HEK293 (cell line): ENCODE data around the gene MLLT10.

ENCODE experiments used
- CTCF ChIP-seq: fragments of 450-650 bp; formaldehyde crosslinking; IDR thresholded peaks from 2 replicates; pipeline ENCODE4 v1.5.1; 2016; ENCODE audit warnings: missing biosample characterization, missing genetic modification characterization
- EGR2 ChIP-seq: fragments of 450-650 bp; formaldehyde crosslinking; IDR thresholded peaks from 2 replicates; pipeline ENCODE4 v1.5.1; 2016; ENCODE audit warnings: low read depth, missing biosample characterization, missing genetic modification characterization
- PBX3 ChIP-seq: sonication (generic); formaldehyde crosslinking; IDR thresholded peaks from 2 replicates; pipeline ENCODE4 v1.8.1; 2022; ENCODE audit warnings: mild to moderate bottlenecking, moderate library complexity, missing genetic modification reagents
- SALL2 ChIP-seq: fragments of 450-650 bp; formaldehyde crosslinking; IDR thresholded peaks from 2 replicates; pipeline ENCODE4 v1.5.0; 2017; ENCODE audit warnings: missing biosample characterization, mild to moderate bottlenecking, missing genetic modification characterization, borderline replicate concordance
- YY1 ChIP-seq: fragments of 450-650 bp; formaldehyde crosslinking; IDR thresholded peaks from 2 replicates; pipeline ENCODE4 v1.5.1; 2018; ENCODE audit warnings: missing biosample characterization, missing genetic modification characterization
- ZNF302 ChIP-seq: fragments of 450-650 bp; formaldehyde crosslinking; IDR thresholded peaks from 2 replicates; pipeline ENCODE4 v1.5.1; 2016; ENCODE audit warnings: missing biosample characterization, missing genetic modification characterization, low read depth
- ZNF558 ChIP-seq: fragments of 450-650 bp; formaldehyde crosslinking; IDR thresholded peaks from 2 replicates; pipeline ENCODE4 v1.5.1; 2016; ENCODE audit warnings: missing biosample characterization, missing genetic modification characterization
- ZNF776 ChIP-seq: fragments of 450-650 bp; formaldehyde crosslinking; IDR thresholded peaks from 2 replicates; pipeline ENCODE4 v1.5.0; 2017; ENCODE audit warnings: missing biosample characterization, missing genetic modification characterization, borderline replicate concordance
- ZSCAN30 ChIP-seq: fragments of 450-650 bp; IDR thresholded peaks from 2 replicates; pipeline ENCODE4 v1.5.1; 2018; ENCODE audit warnings: missing biosample characterization, mild to moderate bottlenecking, missing genetic modification characterization, moderate library complexity
- TF ChIP-seq, protein P1 (sequence below): fragments of 450-650 bp; formaldehyde crosslinking; conservative IDR thresholded peaks from 2 replicates; pipeline ENCODE4 v1.5.1; 2016; ENCODE audit warnings: low read depth, missing biosample characterization, missing genetic modification characterization
- TF ChIP-seq, protein P2 (sequence below): fragments of 450-650 bp; formaldehyde crosslinking; IDR thresholded peaks from 2 replicates; pipeline ENCODE4 v1.5.1; 2016; ENCODE audit warnings: missing biosample characterization, missing genetic modification characterization, borderline replicate concordance
- TF ChIP-seq, protein P3 (sequence below): fragments of 450-650 bp; formaldehyde crosslinking; IDR thresholded peaks from 2 replicates; pipeline ENCODE4 v1.5.1; 2016; ENCODE audit warnings: missing biosample characterization, missing genetic modification characterization

DNA sequence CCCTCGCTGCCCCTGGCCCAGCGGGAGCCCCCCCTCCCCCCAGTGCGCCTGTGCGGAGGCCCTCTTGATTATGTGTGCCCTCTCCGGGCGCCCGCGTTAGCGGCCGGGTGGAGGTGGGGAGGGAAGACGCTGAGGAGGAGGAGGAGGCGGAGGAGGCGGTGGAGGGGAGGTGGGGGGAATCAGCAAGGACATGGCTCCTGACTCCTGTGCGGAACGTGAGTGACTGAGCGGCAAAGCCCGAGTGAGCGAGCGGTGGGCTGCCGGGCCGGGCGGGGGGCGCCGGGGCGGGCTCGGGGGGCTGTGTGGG lies 201 bp downstream of the MLLT10 start:
- TF ChIP-seq CTCF (tag by site-specific recombination) = no peak
- TF ChIP-seq, protein P1, sequence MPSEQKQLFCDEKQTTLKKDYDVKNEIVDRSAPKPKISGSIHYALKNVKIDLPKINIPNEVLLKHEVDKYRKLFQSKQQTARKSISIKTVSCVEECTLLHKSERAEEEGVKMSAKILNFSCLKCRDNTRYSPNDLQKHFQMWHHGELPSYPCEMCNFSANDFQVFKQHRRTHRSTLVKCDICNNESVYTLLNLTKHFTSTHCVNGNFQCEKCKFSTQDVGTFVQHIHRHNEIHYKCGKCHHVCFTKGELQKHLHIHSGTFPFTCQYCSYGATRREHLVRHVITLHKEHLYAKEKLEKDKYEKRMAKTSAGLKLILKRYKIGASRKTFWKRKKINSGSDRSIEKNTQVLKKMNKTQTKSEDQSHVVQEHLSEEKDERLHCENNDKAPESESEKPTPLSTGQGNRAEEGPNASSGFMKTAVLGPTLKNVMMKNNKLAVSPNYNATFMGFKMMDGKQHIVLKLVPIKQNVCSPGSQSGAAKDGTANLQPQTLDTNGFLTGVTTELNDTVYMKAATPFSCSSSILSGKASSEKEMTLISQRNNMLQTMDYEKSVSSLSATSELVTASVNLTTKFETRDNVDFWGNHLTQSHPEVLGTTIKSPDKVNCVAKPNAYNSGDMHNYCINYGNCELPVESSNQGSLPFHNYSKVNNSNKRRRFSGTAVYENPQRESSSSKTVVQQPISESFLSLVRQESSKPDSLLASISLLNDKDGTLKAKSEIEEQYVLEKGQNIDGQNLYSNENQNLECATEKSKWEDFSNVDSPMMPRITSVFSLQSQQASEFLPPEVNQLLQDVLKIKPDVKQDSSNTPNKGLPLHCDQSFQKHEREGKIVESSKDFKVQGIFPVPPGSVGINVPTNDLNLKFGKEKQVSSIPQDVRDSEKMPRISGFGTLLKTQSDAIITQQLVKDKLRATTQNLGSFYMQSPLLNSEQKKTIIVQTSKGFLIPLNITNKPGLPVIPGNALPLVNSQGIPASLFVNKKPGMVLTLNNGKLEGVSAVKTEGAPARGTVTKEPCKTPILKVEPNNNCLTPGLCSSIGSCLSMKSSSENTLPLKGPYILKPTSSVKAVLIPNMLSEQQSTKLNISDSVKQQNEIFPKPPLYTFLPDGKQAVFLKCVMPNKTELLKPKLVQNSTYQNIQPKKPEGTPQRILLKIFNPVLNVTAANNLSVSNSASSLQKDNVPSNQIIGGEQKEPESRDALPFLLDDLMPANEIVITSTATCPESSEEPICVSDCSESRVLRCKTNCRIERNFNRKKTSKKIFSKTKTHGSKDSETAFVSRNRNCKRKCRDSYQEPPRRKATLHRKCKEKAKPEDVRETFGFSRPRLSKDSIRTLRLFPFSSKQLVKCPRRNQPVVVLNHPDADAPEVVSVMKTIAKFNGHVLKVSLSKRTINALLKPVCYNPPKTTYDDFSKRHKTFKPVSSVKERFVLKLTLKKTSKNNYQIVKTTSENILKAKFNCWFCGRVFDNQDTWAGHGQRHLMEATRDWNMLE (tag by site-specific recombination) = no peak
- no peak for TF ChIP-seq EGR2
- no peak for TF ChIP-seq YY1 (tag by site-specific recombination)
- TF ChIP-seq ZNF776 (tag by site-specific recombination) = no peak
- no peak for TF ChIP-seq PBX3 (CRISPR knock-in tag)
- no peak for TF ChIP-seq SALL2 (tag by site-specific recombination)
- TF ChIP-seq ZNF558 (tag by site-specific recombination) = no peak
- TF ChIP-seq, protein P2, sequence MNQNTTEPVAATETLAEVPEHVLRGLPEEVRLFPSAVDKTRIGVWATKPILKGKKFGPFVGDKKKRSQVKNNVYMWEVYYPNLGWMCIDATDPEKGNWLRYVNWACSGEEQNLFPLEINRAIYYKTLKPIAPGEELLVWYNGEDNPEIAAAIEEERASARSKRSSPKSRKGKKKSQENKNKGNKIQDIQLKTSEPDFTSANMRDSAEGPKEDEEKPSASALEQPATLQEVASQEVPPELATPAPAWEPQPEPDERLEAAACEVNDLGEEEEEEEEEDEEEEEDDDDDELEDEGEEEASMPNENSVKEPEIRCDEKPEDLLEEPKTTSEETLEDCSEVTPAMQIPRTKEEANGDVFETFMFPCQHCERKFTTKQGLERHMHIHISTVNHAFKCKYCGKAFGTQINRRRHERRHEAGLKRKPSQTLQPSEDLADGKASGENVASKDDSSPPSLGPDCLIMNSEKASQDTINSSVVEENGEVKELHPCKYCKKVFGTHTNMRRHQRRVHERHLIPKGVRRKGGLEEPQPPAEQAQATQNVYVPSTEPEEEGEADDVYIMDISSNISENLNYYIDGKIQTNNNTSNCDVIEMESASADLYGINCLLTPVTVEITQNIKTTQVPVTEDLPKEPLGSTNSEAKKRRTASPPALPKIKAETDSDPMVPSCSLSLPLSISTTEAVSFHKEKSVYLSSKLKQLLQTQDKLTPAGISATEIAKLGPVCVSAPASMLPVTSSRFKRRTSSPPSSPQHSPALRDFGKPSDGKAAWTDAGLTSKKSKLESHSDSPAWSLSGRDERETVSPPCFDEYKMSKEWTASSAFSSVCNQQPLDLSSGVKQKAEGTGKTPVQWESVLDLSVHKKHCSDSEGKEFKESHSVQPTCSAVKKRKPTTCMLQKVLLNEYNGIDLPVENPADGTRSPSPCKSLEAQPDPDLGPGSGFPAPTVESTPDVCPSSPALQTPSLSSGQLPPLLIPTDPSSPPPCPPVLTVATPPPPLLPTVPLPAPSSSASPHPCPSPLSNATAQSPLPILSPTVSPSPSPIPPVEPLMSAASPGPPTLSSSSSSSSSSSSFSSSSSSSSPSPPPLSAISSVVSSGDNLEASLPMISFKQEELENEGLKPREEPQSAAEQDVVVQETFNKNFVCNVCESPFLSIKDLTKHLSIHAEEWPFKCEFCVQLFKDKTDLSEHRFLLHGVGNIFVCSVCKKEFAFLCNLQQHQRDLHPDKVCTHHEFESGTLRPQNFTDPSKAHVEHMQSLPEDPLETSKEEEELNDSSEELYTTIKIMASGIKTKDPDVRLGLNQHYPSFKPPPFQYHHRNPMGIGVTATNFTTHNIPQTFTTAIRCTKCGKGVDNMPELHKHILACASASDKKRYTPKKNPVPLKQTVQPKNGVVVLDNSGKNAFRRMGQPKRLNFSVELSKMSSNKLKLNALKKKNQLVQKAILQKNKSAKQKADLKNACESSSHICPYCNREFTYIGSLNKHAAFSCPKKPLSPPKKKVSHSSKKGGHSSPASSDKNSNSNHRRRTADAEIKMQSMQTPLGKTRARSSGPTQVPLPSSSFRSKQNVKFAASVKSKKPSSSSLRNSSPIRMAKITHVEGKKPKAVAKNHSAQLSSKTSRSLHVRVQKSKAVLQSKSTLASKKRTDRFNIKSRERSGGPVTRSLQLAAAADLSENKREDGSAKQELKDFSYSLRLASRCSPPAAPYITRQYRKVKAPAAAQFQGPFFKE = no peak
- TF ChIP-seq ZNF302 (tag by site-specific recombination) = no peak
- no peak for TF ChIP-seq ZSCAN30
- TF ChIP-seq, protein P3, sequence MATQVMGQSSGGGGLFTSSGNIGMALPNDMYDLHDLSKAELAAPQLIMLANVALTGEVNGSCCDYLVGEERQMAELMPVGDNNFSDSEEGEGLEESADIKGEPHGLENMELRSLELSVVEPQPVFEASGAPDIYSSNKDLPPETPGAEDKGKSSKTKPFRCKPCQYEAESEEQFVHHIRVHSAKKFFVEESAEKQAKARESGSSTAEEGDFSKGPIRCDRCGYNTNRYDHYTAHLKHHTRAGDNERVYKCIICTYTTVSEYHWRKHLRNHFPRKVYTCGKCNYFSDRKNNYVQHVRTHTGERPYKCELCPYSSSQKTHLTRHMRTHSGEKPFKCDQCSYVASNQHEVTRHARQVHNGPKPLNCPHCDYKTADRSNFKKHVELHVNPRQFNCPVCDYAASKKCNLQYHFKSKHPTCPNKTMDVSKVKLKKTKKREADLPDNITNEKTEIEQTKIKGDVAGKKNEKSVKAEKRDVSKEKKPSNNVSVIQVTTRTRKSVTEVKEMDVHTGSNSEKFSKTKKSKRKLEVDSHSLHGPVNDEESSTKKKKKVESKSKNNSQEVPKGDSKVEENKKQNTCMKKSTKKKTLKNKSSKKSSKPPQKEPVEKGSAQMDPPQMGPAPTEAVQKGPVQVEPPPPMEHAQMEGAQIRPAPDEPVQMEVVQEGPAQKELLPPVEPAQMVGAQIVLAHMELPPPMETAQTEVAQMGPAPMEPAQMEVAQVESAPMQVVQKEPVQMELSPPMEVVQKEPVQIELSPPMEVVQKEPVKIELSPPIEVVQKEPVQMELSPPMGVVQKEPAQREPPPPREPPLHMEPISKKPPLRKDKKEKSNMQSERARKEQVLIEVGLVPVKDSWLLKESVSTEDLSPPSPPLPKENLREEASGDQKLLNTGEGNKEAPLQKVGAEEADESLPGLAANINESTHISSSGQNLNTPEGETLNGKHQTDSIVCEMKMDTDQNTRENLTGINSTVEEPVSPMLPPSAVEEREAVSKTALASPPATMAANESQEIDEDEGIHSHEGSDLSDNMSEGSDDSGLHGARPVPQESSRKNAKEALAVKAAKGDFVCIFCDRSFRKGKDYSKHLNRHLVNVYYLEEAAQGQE = no peak
